PFSK-1 (cell line): ENCODE data around the gene EIF1AX.

Experiments used
- FOXP2 ChIP-seq: optimal IDR thresholded peaks from 2 replicates; pipeline ENCODE3; 2011; ENCODE audit warnings: borderline replicate concordance, control low read depth, inconsistent platforms; ENCODE audit not compliant: insufficient read depth; ENCODE audit errors: extremely low read length, extremely low read depth
- POLR2AphosphoS5 ChIP-seq: IDR thresholded peaks from 2 replicates; pipeline ENCODE4 v1.6.1; 2012; ENCODE audit warnings: low read depth, mild to moderate bottlenecking, control low read depth, low read length, moderate library complexity
- SIN3A ChIP-seq: IDR thresholded peaks from 2 replicates; pipeline ENCODE4 v1.6.1; 2012; ENCODE audit warnings: mild to moderate bottlenecking, low read length, moderate library complexity, borderline replicate concordance; ENCODE audit not compliant: insufficient read depth
- TAF1 ChIP-seq: IDR thresholded peaks from 2 replicates; pipeline ENCODE4 v1.6.1; 2012; ENCODE audit warnings: low read length, control low read depth, borderline replicate concordance; ENCODE audit not compliant: insufficient read depth
- TF ChIP-seq, protein P1 (sequence below), 2 experiments: IDR thresholded peaks; 2 replicates each; pipeline versions ENCODE4 v1.6.1 to v1.8.0; 2011 to 2012; ENCODE audit warnings: low read depth in 2 of 2, low read length in 2 of 2, control low read depth in 1 of 2, inconsistent platforms in 1 of 2, mild to moderate bottlenecking in 1 of 2, moderate library complexity in 1 of 2; ENCODE audit not compliant: insufficient read depth in 1 of 2

DNA sequence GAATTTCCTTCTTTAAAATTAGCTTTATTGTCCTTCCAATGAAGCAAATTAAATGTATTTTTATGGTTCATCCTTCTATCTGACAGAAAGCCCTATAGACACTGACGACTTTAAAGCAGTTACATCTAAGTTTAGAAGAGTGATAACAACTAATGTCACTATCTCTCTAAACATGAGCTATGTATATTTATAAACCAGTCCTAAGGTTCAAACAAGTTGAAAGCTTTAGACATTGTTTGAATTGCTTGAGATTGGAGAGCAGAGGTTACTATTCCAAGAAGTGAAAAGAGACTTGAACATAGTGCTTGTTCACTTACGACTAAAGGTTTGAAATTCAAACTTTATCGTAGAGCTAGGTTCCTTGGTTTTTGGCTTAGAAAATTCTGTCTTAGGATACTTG, 30.2 kb upstream of the EIF1AX start:
- TF ChIP-seq POLR2AphosphoS5, result no peak
- no peak for TF ChIP-seq TAF1
- TF ChIP-seq, protein P1, sequence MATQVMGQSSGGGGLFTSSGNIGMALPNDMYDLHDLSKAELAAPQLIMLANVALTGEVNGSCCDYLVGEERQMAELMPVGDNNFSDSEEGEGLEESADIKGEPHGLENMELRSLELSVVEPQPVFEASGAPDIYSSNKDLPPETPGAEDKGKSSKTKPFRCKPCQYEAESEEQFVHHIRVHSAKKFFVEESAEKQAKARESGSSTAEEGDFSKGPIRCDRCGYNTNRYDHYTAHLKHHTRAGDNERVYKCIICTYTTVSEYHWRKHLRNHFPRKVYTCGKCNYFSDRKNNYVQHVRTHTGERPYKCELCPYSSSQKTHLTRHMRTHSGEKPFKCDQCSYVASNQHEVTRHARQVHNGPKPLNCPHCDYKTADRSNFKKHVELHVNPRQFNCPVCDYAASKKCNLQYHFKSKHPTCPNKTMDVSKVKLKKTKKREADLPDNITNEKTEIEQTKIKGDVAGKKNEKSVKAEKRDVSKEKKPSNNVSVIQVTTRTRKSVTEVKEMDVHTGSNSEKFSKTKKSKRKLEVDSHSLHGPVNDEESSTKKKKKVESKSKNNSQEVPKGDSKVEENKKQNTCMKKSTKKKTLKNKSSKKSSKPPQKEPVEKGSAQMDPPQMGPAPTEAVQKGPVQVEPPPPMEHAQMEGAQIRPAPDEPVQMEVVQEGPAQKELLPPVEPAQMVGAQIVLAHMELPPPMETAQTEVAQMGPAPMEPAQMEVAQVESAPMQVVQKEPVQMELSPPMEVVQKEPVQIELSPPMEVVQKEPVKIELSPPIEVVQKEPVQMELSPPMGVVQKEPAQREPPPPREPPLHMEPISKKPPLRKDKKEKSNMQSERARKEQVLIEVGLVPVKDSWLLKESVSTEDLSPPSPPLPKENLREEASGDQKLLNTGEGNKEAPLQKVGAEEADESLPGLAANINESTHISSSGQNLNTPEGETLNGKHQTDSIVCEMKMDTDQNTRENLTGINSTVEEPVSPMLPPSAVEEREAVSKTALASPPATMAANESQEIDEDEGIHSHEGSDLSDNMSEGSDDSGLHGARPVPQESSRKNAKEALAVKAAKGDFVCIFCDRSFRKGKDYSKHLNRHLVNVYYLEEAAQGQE (IDR thresholded peaks at IDR 0.05; ENCODE audit: insufficient read depth in 1 of 2, low read depth in 2 of 2, low read length in 2 of 2), result no peak
- TF ChIP-seq FOXP2, result no peak
- TF ChIP-seq SIN3A, result no peak
